Testis (tissue), 3 donors: Measurements from ENCODE around the gene ST6GALNAC1. TPM values are rescaled to one million over a fixed set of nuclear protein-coding genes. Genes with fewer than 3 reads are reported as not detected.

Experiments used
- DNase-seq: peaks from one replicate; pipeline ENCODE4 v3.0.0-alpha.2; 2019
- H3K27ac ChIP-seq, 2 donors: fragments of 200-600 bp; sonication (generic); one replicate each; pipeline ENCODE4 v1.5.1; 2019
- H3K27me3 ChIP-seq: fragments of 200-600 bp; sonication (generic); one replicate; pipeline ENCODE4 v1.5.1; 2019
- H3K36me3 ChIP-seq: fragments of 200-600 bp; sonication (generic); one replicate; pipeline ENCODE4 v1.5.1; 2017; ENCODE audit warnings: low read depth; ENCODE audit errors: missing control alignments
- H3K4me1 ChIP-seq: fragments of 200-600 bp; sonication (generic); one replicate; pipeline ENCODE4 v1.5.1; 2019
- H3K4me3 ChIP-seq, 2 donors: fragments of 200-600 bp; sonication (generic); one replicate each; pipeline ENCODE4 v1.5.1; 2017 to 2019
- H3K9me3 ChIP-seq: fragments of 200-600 bp; sonication (generic); one replicate; pipeline ENCODE4 v1.5.1; 2017
- POLR2A ChIP-seq: fragments of 450-650 bp; IDR thresholded peaks from one replicate; pipeline ENCODE4 v1.6.1; 2017; ENCODE audit warnings: antibody characterized with exemption, mild to moderate bottlenecking, moderate library complexity
- WGBS, 2 donors: methylation state at CpG; one replicate each; pipeline ENCODE4 v1.1.5; 2018; 5-methylcytosine and 5-hydroxymethylcytosine counted together
- intact Hi-C: fragments of 100-400 bp; cut with DNase I; formaldehyde crosslinking; loops from one replicate; pipeline ENCODE4 v1.15.1; 2023; ENCODE audit warnings: low total_unique reads
- polyA plus RNA-seq: library from polyadenylated mRNA; stranded (reverse); fragments of 350-450 nt; fragmentation: Illumina TruSeq; extraction: RNeasy Lipid Tissue Mini Kit (QIAGEN cat#74804); gene quantifications from one replicate; pipeline ENCODE4 v1.2.3, GENCODE V29; 2014; ENCODE audit warnings: low read depth, low replicate concordance; ENCODE audit not compliant: insufficient read depth
- total RNA-seq, 2 donors: library from RNA; depleted of rRNA; stranded (reverse); fragments of >200 nt; gene quantifications; one replicate each; pipeline ENCODE4 v1.2.3, GENCODE V29; 2016
- TF ChIP-seq, protein P1 (sequence below), 3 experiments: fragments of 450-650 bp in 2 of 3; fragments of 200-600 bp in 1 of 3; sonication (generic) in 1 of 3; IDR thresholded peaks; one replicate each; pipeline ENCODE4 v1.5.1; 2016 to 2019; ENCODE audit warnings: antibody characterized with exemption in 3 of 3, mild to moderate bottlenecking in 2 of 3, moderate library complexity in 1 of 3

Gene ST6GALNAC1
- total and polyA plus RNA-seq, 3 donors from 2014 or later: 11.9 to 20.6 (median 20.1) TPM

DNA sequence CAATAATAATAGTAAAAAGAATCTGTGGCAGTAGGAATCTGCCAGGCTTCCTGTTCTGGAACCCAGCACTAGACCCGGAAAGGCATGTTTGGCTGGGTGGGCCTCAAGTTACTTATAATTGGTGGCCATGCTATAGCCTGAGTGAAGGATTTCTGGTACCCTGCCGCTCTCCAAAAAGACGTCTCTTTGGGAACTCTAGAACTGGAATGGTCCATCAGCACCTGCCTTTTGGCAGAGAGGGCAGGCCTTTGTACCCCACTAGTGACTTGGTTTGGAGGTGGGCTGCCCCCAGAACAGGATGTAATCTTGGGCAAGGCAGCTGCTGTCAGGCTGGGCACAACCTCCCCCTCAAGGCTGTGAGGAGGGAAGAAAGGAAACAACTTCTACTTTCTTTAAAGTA, 29.3 kb upstream of the ST6GALNAC1 start:
- H3K4me3 ChIP-seq: no peak overlapping the region
- H3K36me3 ChIP-seq: no peaks in the 10 kb centered on the region
- H3K4me1 ChIP-seq: peaks cover 11% of the 10 kb centered on the region
- TF ChIP-seq, protein P1, sequence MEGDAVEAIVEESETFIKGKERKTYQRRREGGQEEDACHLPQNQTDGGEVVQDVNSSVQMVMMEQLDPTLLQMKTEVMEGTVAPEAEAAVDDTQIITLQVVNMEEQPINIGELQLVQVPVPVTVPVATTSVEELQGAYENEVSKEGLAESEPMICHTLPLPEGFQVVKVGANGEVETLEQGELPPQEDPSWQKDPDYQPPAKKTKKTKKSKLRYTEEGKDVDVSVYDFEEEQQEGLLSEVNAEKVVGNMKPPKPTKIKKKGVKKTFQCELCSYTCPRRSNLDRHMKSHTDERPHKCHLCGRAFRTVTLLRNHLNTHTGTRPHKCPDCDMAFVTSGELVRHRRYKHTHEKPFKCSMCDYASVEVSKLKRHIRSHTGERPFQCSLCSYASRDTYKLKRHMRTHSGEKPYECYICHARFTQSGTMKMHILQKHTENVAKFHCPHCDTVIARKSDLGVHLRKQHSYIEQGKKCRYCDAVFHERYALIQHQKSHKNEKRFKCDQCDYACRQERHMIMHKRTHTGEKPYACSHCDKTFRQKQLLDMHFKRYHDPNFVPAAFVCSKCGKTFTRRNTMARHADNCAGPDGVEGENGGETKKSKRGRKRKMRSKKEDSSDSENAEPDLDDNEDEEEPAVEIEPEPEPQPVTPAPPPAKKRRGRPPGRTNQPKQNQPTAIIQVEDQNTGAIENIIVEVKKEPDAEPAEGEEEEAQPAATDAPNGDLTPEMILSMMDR (IDR thresholded peaks at IDR 0.05): no peak
- no peak for TF ChIP-seq POLR2A
- no peaks in the 10 kb centered on the region for H3K9me3 ChIP-seq
- 77 to 79% methylated on average over 3 of the region's 3 CpGs for WGBS, 2 donors
- no peak for DNase-seq
- H3K27ac ChIP-seq: peak overlapping the region in 1 of 2 donors; percentile 8
- intact Hi-C loops: no loop called here
- no peaks in the 10 kb centered on the region for H3K27me3 ChIP-seq

DNA sequence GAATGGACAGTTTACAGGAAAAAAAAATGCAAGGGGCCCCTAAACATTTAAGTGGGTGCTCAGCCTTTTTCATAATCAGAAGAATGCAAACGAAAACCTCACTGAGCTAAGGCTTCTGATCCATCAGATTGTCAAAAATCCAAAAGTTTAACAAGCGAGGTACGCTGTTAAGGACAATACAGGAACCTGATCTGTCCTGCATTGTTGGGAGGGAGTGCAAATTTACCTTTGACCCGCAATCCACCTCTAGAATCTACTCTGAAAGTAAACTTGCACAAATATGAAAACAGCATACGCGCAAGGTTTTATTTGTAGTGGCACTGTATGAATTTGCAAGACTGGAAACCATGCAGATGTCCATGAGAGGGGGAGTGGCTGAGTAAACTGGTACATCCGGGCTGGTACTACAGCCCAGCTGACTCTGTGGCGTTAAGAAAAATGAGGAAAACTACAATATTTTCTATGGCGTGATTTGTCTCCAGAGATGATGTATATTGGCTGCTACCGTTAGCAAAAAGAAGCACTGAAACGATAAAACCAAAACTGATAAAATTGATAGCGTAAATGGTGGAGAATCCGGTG, 28.8 kb upstream of the ST6GALNAC1 start:
- no peaks in the 10 kb centered on the region for H3K36me3 ChIP-seq
- DNase-seq: no peak
- TF ChIP-seq POLR2A: no peak
- TF ChIP-seq, protein P1 (IDR thresholded peaks at IDR 0.05): no peak
- H3K9me3 ChIP-seq: no peaks in the 10 kb centered on the region
- H3K4me3 ChIP-seq: peak overlapping the region; percentile 46 to 71
- H3K27ac ChIP-seq: peak overlapping the region; percentile 69 to 76
- H3K4me1 ChIP-seq: peaks cover 11% of the 10 kb centered on the region
- H3K27me3 ChIP-seq: no peaks in the 10 kb centered on the region
- intact Hi-C loops: no loop called here
- 44 to 46% methylated on average over 13 of the region's 13 CpGs for WGBS, 2 donors

DNA sequence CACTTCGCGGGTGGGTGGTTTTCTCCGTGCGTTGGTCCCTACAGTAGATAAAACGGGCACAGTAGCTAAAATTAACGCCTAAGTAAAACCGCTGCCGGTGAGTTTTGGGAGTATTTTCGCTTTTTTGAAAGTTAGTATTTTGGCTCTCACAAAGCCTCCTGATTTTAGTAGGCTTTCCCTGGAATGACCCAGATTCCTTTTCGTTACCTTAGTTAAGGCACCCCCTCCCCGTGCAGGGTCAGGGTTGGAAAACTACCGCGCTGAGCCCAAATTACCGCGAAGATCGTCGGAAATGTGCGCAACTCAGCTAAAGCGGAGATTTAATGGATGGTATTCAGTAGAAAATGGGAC, 28.3 kb upstream of the ST6GALNAC1 start:
- 0% methylated on average over 19 of the region's 19 CpGs for WGBS, 2 donors
- no peaks in the 10 kb centered on the region for H3K27me3 ChIP-seq
- TF ChIP-seq, protein P1 (IDR thresholded peaks at IDR 0.05): peak in 1 of 3 experiments; percentile 23
- no peak for TF ChIP-seq POLR2A
- intact Hi-C loops: no loop called here
- H3K27ac ChIP-seq: peak overlapping the region; percentile 69 to 76
- peak overlapping the region; percentile 46 to 71 for H3K4me3 ChIP-seq
- no peak for DNase-seq
- no peaks in the 10 kb centered on the region for H3K36me3 ChIP-seq
- no peaks in the 10 kb centered on the region for H3K9me3 ChIP-seq
- H3K4me1 ChIP-seq: peaks cover 11% of the 10 kb centered on the region

DNA sequence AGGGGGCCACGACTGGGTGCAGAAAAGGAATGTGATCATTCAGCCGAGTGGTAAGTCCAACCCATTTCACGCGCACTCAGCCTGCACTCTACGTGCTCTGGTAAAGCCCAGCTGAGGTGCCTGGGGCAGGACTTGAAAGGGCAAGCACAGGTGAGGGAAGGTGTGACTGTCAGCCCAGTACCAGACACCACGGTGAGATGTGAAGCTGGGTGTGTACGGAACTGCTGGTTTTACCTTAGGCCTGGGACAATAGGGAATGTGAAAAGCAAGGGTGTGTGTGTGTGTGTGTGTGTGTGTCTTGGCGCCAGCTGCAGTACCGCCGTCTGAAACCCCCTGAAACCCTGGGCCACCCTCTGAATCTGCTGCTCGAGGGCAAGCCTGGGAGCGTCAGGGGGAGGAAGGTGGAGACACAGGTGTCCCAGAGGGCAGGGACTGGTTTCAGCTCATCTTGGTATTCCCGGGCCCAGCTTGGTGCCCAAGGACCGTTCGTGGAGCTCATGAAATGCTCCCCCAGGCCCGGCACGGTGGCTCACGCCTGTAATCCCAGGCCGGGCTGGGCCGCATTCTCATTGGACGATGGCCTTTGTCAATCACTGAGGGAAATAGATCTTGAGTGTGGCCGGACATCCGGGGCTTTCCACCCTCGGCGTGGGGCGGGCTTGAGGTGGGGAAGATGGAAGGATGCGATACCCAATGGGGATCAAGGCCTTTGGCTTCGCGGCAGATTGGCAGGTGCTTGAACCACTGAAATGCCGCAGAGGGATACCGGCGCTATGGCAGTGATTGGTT, 27.8 kb upstream of the ST6GALNAC1 start:
- intact Hi-C loops: no loop called here
- H3K4me1 ChIP-seq: peaks cover 11% of the 10 kb centered on the region

More for the DNA sequence above, 27.8 kb upstream of the ST6GALNAC1 start:
- Histone ChIP-seq H3K27me3 (no peaks in the 10 kb centered on the region), H3K36me3 (no peaks in the 10 kb centered on the region), H3K4me3 (peak overlapping the region; percentile 46 to 71), H3K27ac (peak overlapping the region; percentile 69 to 82), H3K9me3 (no peaks in the 10 kb centered on the region)
- TF ChIP-seq, protein P1 (IDR thresholded peaks at IDR 0.05): no peak
- TF ChIP-seq POLR2A: no peak
- WGBS, 2 donors: 12 to 14% methylated on average over 26 to 32 of the region's 32 CpGs
- DNase-seq: peak; percentile 100
